PC-3 (cell line): ENCODE results near the gene ZNF573. TPM values are rescaled to one million over a fixed set of nuclear protein-coding genes. Genes with fewer than 3 reads are reported as not detected.

Experiments
- ATAC-seq: fragments of 200-7000 bp; cut with Tn5 transposase; 2 replicates; pipeline ENCODE4 v1.9.1; 2020; ENCODE audit warnings: mild to moderate bottlenecking, moderate library complexity
- BruUV-seq: library from RNA; stranded (reverse); fragments of 400-500 nt; replicated peaks from 2 replicates; lab custom pipeline; 2021; lab: Mats Ljungman, UMichigan
- CTCF ChIA-PET: fragments of 300-600 bp; sonication (Branson Sonifier 250); formaldehyde crosslinking; loops from one replicate; lab custom pipeline; 2022; ENCODE audit warnings: antibody characterized with exemption; lab: Charles Lee
- POLR2A ChIA-PET: fragments of 300-600 bp; sonication (Branson Sonifier 250); formaldehyde crosslinking; loops from one replicate; lab custom pipeline; 2022; ENCODE audit warnings: antibody characterized with exemption; ENCODE audit not compliant: unreplicated experiment; lab: Charles Lee
- DNase-seq: peaks from one replicate; pipeline ENCODE4 v3.0.0-alpha.2; 2015
- H2AFZ ChIP-seq: fragments of 300-600 bp; sonication (generic); 2 replicates; pipeline ENCODE4 v1.6.0; 2016; ENCODE audit warnings: antibody characterized with exemption, low read length
- H3F3A ChIP-seq: fragments of 300-600 bp; sonication (generic); one replicate; pipeline ENCODE4 v1.6.0; 2017; ENCODE audit warnings: antibody characterized with exemption, low read length, control low read depth, mild to moderate bottlenecking; ENCODE audit not compliant: unreplicated experiment
- H3K27ac ChIP-seq: fragments of 300-600 bp; sonication (generic); 2 replicates; pipeline ENCODE4 v1.5.1; 2016; ENCODE audit warnings: mild to moderate bottlenecking, low read length
- H3K27me3 ChIP-seq: fragments of 300-600 bp; sonication (generic); 2 replicates; pipeline ENCODE4 v1.6.1; 2016; ENCODE audit warnings: low read length, mixed read lengths
- H3K36me3 ChIP-seq: fragments of 300-600 bp; sonication (generic); 2 replicates; pipeline ENCODE4 v1.6.1; 2016; ENCODE audit warnings: low read depth, mixed run types, low read length, mixed read lengths
- H3K4me1 ChIP-seq: fragments of 300-600 bp; sonication (generic); 2 replicates; pipeline ENCODE4 v1.5.1; 2016; ENCODE audit warnings: low read length; ENCODE audit not compliant: insufficient read depth
- H3K4me2 ChIP-seq: fragments of 300-600 bp; sonication (generic); 2 replicates; pipeline ENCODE4 v1.6.0; 2016; ENCODE audit warnings: low read length
- H3K4me3 ChIP-seq: fragments of 300-600 bp; sonication (generic); 2 replicates; pipeline ENCODE4 v1.5.1; 2016; ENCODE audit warnings: mild to moderate bottlenecking, low read length, mixed read lengths
- H3K79me2 ChIP-seq: fragments of 300-600 bp; sonication (generic); 2 replicates; pipeline ENCODE4 v1.6.1; 2017; ENCODE audit warnings: low read length, mixed read lengths
- H3K9ac ChIP-seq: fragments of 300-600 bp; sonication (generic); 2 replicates; pipeline ENCODE4 v1.6.0; 2016; ENCODE audit warnings: mild to moderate bottlenecking, low read length
- H3K9me2 ChIP-seq: fragments of 300-600 bp; sonication (generic); replicated peaks from 2 replicates; pipeline ENCODE4 v1.6.1; 2016; ENCODE audit warnings: mixed run types, low read length, mixed read lengths
- H3K9me3 ChIP-seq: fragments of 300-600 bp; sonication (generic); 2 replicates; pipeline ENCODE4 v1.6.1; 2016; ENCODE audit warnings: low read length, mixed read lengths
- H4K20me1 ChIP-seq: fragments of 300-600 bp; sonication (generic); 2 replicates; pipeline ENCODE4 v1.6.1; 2016; ENCODE audit warnings: low read length, mixed read lengths
- EZH2 ChIP-seq: fragments of 300-600 bp; sonication (generic); IDR thresholded peaks from one replicate; pipeline ENCODE4 v1.6.1; 2017; ENCODE audit warnings: antibody characterized with exemption, mild to moderate bottlenecking, low read length; ENCODE audit not compliant: unreplicated experiment
- EZH2phosphoT487 ChIP-seq: fragments of 300-600 bp; sonication (generic); IDR thresholded peaks from 2 replicates; pipeline ENCODE4 v1.6.1; 2018; ENCODE audit warnings: mild to moderate bottlenecking, antibody characterized with exemption, low read length, borderline replicate concordance
- intact Hi-C: fragments of 100-400 bp; cut with micrococcal nuclease; formaldehyde crosslinking; loops from 2 replicates; pipeline ENCODE4 v1.9.0; 2023
- total RNA-seq: library from RNA; depleted of rRNA; stranded (reverse); fragments of >200 nt; gene quantifications from 2 replicates; pipeline ENCODE4 v1.2.3, GENCODE V29; 2014
- TF ChIP-seq, protein P1 (sequence below): fragments of 300-600 bp; sonication (generic); conservative IDR thresholded peaks from 2 replicates; pipeline ENCODE4 v1.5.1; 2017; ENCODE audit warnings: antibody characterized with exemption, low read depth, mild to moderate bottlenecking, low read length

Gene ZNF573
- total RNA-seq, 1 experiment from 2014 or later, result 2.0 TPM

DNA sequence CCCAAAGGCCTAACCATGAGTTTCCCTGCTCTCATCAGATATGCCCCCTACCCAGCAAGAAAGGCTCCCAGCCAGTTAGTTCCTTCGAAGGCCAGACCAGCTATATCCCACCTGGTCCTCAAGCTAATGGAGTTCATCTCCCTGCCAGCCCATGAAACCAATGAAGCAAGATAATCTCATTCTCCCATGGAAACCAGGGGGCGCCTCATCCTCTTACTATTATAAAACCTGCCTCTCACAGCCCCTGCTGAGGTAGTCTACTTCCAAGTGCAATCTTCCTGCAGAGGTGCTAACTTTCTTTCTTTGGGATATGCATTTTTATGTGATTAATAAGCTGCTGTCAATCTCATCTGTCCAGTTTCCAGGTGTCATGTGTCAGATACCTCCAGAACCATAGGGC lies 34.0 kb upstream of the ZNF573 start:
- ChIA-PET POLR2A (no interaction called here), CTCF (no interaction called here)
- no peaks in the 10 kb centered on the region for H3K9me2 ChIP-seq
- H3K4me3 ChIP-seq, result no peak overlapping the region
- no peak overlapping the region for H3K27ac ChIP-seq
- H3K9ac ChIP-seq, result no peak overlapping the region
- DNase-seq (no peak), ATAC-seq (no peak)
- no peak overlapping the region for H2AFZ ChIP-seq
- BruUV-seq, result no TSS peak
- H3K27me3 ChIP-seq, result no peaks in the 10 kb centered on the region
- no peaks in the 10 kb centered on the region for H3K36me3 ChIP-seq
- H3F3A ChIP-seq, result no peaks in the 10 kb centered on the region
- H4K20me1 ChIP-seq, result no peaks in the 10 kb centered on the region
- H3K4me2 ChIP-seq, result no peak overlapping the region
- intact Hi-C loops, result no loop called here
- no peaks in the 10 kb centered on the region for H3K4me1 ChIP-seq
- TF ChIP-seq EZH2phosphoT487 (no peak), EZH2 (no peak)
- TF ChIP-seq, protein P1, sequence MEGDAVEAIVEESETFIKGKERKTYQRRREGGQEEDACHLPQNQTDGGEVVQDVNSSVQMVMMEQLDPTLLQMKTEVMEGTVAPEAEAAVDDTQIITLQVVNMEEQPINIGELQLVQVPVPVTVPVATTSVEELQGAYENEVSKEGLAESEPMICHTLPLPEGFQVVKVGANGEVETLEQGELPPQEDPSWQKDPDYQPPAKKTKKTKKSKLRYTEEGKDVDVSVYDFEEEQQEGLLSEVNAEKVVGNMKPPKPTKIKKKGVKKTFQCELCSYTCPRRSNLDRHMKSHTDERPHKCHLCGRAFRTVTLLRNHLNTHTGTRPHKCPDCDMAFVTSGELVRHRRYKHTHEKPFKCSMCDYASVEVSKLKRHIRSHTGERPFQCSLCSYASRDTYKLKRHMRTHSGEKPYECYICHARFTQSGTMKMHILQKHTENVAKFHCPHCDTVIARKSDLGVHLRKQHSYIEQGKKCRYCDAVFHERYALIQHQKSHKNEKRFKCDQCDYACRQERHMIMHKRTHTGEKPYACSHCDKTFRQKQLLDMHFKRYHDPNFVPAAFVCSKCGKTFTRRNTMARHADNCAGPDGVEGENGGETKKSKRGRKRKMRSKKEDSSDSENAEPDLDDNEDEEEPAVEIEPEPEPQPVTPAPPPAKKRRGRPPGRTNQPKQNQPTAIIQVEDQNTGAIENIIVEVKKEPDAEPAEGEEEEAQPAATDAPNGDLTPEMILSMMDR, result no peak
- no peaks in the 10 kb centered on the region for H3K79me2 ChIP-seq
- H3K9me3 ChIP-seq, result no peaks in the 10 kb centered on the region

- Histone ChIP-seq H3K9ac (no peak overlapping the region), H3K4me1 (no peaks in the 10 kb centered on the region), H3F3A (no peaks in the 10 kb centered on the region), H3K9me3 (peaks cover 5% of the 10 kb centered on the region), H3K9me2 (no peaks in the 10 kb centered on the region), H2AFZ (no peak overlapping the region), H3K79me2 (no peaks in the 10 kb centered on the region), H3K4me3 (no peak overlapping the region), H3K36me3 (no peaks in the 10 kb centered on the region; the same call in 1 of the 2 replicates), H4K20me1 (no peaks in the 10 kb centered on the region), H3K4me2 (no peak overlapping the region), H3K27ac (no peak overlapping the region), H3K27me3 (no peaks in the 10 kb centered on the region)
- TF ChIP-seq, protein P1, result no peak
- TF ChIP-seq EZH2phosphoT487, result no peak
- TF ChIP-seq EZH2, result no peak
- CTCF ChIA-PET, result no interaction called here
- POLR2A ChIA-PET, result no interaction called here
- ATAC-seq (no peak), DNase-seq (no peak)
- intact Hi-C loops, result no loop called here
- BruUV-seq, result no TSS peak
Measured at GRCh38 chr19:37809366-37809765, 30.0 kb upstream of the ZNF573 start.

- H2AFZ ChIP-seq, result no peak overlapping the region
Measured at GRCh38 chr19:37803249-37803840, 24.0 kb upstream of the ZNF573 start.

More at GRCh38 chr19:37803249-37803840, 24.0 kb upstream of the ZNF573 start:
- Histone ChIP-seq H4K20me1 (no peaks in the 10 kb centered on the region), H3K27ac (no peak overlapping the region), H3K4me1 (no peaks in the 10 kb centered on the region), H3F3A (no peaks in the 10 kb centered on the region), H3K4me3 (no peak overlapping the region), H3K27me3 (no peaks in the 10 kb centered on the region), H3K9me3 (peaks cover 27% of the 10 kb centered on the region), H3K9me2 (no peaks in the 10 kb centered on the region), H3K4me2 (no peak overlapping the region), H3K9ac (no peak overlapping the region), H3K79me2 (no peaks in the 10 kb centered on the region), H3K36me3 (no peaks in the 10 kb centered on the region; the same call in 1 of the 2 replicates)
- ChIA-PET POLR2A (no interaction called here), CTCF (no interaction called here)
- intact Hi-C loops, result no loop called here
- DNase-seq, result no peak
- no TSS peak for BruUV-seq
- ATAC-seq, result no peak
- TF ChIP-seq, protein P1, result no peak
- TF ChIP-seq EZH2 (no peak), EZH2phosphoT487 (no peak)
